ENCODE data around the gene HGFAC. TPM values are rescaled to one million over a fixed set of nuclear protein-coding genes. Genes with fewer than 3 reads are reported as not detected.

Gene HGFAC
- total RNA-seq, 1 donor from 2014 or later, result 1.5 TPM

DNA sequence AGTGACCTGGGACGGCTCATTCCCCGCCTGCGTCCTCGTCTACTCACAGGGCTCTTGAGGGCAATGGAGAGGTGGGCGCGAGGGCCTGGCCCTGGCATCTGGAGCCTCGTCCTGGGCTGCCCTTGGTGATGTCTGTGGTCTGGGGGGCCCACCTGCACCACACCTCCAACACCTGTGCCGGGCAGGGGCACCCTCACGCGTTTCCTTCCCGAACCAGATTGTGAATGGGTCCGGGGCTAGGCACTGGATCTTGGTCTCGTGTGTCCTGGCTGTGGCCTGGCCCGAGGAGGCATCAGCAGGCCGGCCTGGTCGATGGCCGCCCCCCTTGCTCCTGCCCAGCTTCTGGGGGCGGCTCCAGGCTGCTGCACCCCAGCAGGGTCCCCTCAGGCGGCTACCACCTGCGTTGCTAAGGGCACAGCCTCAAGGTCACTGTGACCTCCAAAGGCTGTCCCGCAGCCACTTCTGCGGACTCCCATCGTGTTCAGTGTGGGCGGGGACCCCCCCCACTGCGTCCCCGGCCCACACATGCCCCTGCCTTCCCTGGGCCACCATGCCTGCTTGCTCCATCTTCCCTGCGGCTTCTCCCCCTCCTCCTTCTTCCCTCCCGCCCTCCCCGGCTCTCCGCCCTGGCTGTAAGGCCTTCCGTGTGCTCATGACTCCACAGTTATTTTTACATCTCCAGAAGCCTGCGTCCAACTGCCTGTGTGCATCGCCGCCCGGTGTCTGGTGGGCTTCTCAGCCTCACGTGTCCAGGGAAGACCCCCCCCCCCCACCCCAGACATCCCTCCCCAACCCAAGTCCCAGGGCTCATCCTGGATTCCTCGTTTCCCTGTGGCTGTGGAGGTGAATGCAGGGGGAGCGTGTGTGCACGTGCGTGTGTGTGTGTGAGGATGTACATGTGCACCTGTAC is 25.2 kb downstream of the HGFAC start:
- DNase-seq (ENCODE audit: missing footprints) (peak; percentile 47), ATAC-seq (no peak)
- intact Hi-C loops (cut with DNase I), result no loop called here

DNA sequence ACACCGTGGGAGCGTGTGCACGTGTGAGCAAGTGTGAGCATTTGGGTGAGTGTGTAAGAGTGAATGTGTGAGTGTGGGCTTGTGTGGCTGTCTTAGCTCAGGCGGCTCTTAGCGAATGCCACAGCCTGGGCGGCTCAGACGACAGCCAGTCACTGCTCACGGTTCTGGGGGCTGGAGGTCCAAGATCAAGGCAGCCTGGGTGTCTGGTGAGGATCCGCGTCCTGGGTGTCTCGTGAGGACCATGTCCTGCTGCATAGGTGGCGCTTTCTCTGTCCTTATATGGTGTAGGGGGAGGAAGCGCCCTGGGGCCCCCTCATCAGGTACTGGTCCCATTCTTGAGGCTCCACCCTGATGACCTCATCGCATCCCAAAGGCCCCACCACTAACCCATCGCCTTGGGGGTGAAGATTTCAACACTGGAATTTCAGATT is 25.8 kb downstream of the HGFAC start:
- DNase-seq (ENCODE audit: missing footprints) (peak; percentile 40), ATAC-seq (no peak)
- intact Hi-C loops (cut with DNase I), result no loop called here

DNA sequence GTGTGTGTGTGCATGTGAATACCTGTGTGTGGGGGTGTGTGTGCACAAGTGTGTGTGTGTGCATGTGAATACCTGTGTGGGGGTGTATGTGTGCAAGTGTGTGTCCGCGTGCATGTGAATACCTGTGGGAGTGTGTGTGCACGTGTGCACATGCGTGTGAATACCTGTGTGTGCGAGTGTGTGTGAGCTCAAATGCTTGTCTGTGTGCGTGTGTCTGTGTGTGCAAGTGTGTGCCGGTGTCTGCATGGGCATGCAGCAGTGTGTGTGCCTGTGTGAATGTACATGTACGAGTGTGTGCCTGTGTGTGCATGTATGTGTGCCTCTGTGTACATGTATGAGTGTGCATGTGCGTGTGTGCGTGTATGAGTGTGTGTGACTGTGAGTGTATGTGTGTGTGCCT is 26.4 kb downstream of the HGFAC start:
- DNase-seq (ENCODE audit: missing footprints) (peak; percentile 28), ATAC-seq (no peak)
- intact Hi-C loops (cut with DNase I), result no loop called here

GRCh38 chr4:3468804-3469203 is 27.0 kb downstream of the HGFAC start:
- intact Hi-C loops (cut with DNase I), result no loop called here
- DNase-seq (ENCODE audit: missing footprints), result no peak
- ATAC-seq, result no peak

- intact Hi-C loops (cut with DNase I), result no loop called here
These were observed 27.8 kb downstream of the HGFAC start for GRCh38 chr4:3469386-3470243.

DNA sequence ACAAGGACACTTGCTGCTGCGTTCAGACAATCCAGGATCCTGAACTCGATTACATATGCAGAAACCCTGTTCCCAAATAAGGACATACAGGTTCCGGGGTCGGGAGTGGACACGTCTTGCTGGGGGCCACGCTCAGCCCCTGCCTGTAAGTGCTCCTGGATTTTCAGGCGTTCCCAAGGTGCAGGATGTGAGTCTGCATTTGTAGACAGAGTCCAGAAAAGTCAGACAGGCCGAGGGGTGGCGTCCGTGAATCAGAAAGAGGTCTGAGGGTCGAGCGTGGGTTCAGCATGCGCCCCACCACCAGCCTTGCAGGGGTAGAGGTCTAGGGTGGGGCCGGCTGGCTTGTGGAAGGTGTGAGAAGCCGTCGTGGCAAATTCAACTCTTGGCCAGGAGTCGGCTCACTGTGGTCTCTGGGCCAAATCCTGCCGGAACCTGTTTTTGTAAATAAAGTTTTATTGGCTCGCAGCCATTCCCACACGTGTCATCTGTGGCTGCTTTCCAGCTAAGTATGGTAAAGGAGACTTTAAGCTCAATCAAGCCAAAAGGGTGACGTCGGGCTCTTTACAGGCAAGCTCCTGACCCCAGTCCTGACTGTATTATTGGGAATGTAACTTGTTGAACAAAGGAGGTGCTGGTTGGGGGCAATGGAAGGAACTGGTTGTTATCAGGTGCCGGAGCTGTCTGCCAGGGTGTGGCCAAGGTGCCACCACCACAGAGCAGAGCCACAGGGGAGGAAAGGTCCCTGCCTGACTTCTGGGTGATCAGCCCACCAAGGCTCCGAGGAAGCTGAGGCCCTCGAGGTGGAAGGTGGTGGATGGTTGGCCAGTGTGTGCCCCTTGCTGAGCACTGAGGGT is 28.7 kb downstream of the HGFAC start:
- intact Hi-C loops (cut with DNase I), result no loop called here
- ATAC-seq (no peak), DNase-seq (ENCODE audit: missing footprints) (peak; percentile 57)

More at GRCh38 chr4:3469386-3470243, 27.8 kb downstream of the HGFAC start:
- ATAC-seq (peak; percentile 54), DNase-seq (ENCODE audit: missing footprints) (peak; percentile 60)

- DNase-seq (ENCODE audit: missing footprints) (peak; percentile 58), ATAC-seq (no peak)
- intact Hi-C loops (cut with DNase I), result no loop called here
These were observed 29.5 kb downstream of the HGFAC start for GRCh38 chr4:3471098-3471760.

- peak; percentile 58 for DNase-seq (ENCODE audit: missing footprints)
- no peak for ATAC-seq
- intact Hi-C loops (cut with DNase I), result no loop called here
These were observed 30.1 kb downstream of the HGFAC start for GRCh38 chr4:3471886-3472285.

DNA sequence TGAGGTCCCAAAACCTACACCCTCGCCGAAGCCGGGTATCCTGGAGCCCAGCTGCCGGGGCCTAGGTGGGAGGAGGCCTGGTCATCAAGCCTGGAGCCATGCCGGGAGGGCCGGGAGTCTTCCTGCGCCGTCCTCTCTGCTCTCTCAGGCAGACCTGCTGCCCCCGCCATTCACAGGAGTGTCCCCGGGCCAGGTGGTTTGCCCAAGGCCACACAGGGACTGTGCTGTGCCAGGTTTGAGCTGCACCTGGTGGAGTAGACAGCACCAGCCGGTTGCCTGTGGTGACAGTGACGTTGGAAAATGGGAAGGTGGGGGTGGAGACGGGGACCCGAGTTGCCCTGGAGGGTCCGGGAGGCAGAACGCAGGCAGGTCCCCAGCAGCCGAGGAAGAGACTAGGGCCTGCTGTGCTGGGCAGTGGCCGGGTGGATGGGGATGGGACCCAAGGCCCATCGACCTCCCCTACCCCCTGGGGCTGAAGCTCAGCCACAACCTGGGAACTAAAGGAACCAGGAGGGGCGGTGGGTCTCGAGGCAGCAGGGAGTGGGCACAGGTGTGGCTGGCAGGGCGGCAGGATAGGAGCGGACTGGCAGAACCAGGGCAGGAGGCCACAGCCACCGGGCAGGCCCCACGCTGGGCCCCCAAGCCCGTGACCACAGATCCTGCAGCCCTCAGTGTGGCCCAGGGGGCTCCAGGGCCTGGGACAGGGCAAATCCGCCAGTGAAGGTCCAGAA is 30.8 kb downstream of the HGFAC start:
- DNase-seq (ENCODE audit: missing footprints), result peak; percentile 49
- intact Hi-C loops (cut with DNase I), result no loop called here
- no peak for ATAC-seq

GRCh38 chr4:3473181-3473950 is 31.6 kb downstream of the HGFAC start:
- ATAC-seq, result peak; percentile 16
- intact Hi-C loops (cut with DNase I), result no loop called here
- DNase-seq (ENCODE audit: missing footprints), result peak; percentile 70

DNA sequence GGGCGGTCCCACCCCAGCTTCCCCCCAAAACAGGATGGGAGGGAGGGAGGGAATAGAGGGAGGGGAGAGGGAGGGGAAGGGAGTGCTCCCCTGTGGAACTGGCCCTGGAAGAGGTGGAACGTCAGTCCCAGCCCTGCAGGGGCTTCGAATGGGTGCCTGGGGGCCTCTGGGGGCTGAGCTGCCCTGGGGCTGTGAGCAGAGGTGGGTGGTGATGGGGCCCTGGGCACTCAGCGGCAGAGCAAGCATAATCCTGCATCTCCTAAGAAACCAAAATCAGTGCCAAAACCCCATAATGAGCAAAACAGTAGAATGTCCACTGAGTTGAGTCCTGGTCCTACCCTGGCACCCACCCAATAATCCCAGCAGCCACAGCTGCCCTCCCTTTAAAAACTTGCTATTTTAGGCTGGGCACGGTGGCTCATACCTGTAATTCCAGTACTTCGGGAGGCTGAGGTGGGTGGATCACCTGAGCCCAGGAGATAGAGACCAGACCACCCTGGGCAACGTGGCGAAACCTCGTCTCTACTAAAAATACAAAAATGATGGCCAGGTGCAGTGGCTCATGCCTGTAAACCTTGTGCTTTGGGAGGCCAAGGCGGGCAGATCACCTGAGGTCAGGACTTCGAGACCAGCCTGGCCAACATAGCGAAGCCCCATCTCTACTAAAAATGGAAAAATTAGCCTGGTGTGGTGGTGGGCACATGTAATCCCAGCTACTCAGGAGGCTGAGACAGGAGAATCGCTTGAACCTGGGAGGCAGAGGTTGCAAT is 32.4 kb downstream of the HGFAC start:
- DNase-seq (ENCODE audit: missing footprints) (peak; percentile 58), ATAC-seq (no peak)
- intact Hi-C loops (cut with DNase I), result no loop called here

GRCh38 chr4:3475041-3475712 is 33.4 kb downstream of the HGFAC start:
- no peak for ATAC-seq
- intact Hi-C loops (cut with DNase I), result no loop called here
- peak; percentile 39 for DNase-seq (ENCODE audit: missing footprints)

GRCh38 chr4:3475713-3476260 is 34.0 kb downstream of the HGFAC start:
- no peak for ATAC-seq
- DNase-seq (ENCODE audit: missing footprints), result no peak
- intact Hi-C loops (cut with DNase I), result no loop called here

DNA sequence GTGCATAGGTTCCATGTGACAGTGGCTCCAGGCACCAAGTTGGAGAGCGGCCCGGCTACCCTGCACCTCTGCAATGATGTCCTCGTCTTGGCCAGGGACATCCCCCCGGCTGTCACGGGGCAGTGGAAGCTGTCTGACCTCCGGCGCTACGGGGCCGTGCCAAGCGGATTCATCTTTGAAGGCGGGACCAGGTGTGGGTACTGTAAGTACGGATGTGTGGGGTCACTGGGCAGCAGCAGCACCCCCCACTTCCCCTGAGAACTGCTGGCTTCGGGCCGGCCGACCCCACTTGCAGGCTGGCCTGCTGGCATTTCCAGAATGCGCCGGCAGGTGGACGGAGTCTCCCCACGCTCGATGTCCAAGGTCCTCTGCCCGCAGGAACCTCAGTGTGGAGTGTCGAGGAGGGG is 34.6 kb downstream of the HGFAC start:
- DNase-seq (ENCODE audit: missing footprints) (peak; percentile 64), ATAC-seq (no peak)

GRCh38 chr4:3476936-3477749 is 35.4 kb downstream of the HGFAC start:
- ATAC-seq (no peak), DNase-seq (ENCODE audit: missing footprints) (peak; percentile 56)

More for the DNA sequence above, 34.6 kb downstream of the HGFAC start:
- intact Hi-C loops (cut with DNase I), result no loop called here

More at GRCh38 chr4:3476936-3477749, 35.4 kb downstream of the HGFAC start:
- intact Hi-C loops (cut with DNase I), result no loop called here

Measured in Right ventricle myocardium inferior (tissue), 1 donor.